Measurements from ENCODE around the gene PRKCH.

DNA sequence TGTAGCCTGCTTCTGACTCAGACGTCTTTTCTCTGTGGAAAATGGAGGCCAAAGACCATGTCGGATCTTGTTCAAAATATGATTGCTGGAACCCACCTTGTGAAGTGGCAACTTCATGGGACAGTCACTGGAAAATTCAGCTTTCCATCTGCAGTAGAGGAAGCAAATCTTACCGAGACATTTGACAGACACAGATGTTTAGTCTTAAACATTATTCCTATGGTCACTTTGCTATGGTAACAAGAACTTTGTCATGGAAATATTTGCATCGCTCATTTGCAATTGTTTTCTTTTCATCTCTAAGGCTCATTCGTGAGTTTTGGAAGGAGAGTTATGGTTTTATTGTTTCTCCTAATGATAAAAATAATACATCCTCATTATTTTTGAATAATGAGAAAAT, 275.6 kb downstream of the PRKCH start:
- TF ChIP-seq, protein P1, sequence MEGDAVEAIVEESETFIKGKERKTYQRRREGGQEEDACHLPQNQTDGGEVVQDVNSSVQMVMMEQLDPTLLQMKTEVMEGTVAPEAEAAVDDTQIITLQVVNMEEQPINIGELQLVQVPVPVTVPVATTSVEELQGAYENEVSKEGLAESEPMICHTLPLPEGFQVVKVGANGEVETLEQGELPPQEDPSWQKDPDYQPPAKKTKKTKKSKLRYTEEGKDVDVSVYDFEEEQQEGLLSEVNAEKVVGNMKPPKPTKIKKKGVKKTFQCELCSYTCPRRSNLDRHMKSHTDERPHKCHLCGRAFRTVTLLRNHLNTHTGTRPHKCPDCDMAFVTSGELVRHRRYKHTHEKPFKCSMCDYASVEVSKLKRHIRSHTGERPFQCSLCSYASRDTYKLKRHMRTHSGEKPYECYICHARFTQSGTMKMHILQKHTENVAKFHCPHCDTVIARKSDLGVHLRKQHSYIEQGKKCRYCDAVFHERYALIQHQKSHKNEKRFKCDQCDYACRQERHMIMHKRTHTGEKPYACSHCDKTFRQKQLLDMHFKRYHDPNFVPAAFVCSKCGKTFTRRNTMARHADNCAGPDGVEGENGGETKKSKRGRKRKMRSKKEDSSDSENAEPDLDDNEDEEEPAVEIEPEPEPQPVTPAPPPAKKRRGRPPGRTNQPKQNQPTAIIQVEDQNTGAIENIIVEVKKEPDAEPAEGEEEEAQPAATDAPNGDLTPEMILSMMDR (IDR thresholded peaks at IDR 0.05) = no peak
- TF ChIP-seq POLR2A (IDR thresholded peaks at IDR 0.05) = no peak

Data from esophagus squamous epithelium (tissue), 4 donors.